ENCODE results near the gene POLD2.

Gene POLD2

GRCh38 chr7:44151956-44152355 lies 28.6 kb upstream of the POLD2 start:
- no peak for DNase-seq

GRCh38 chr7:44150966-44151941 lies 27.9 kb upstream of the POLD2 start:
- no peak for DNase-seq

GRCh38 chr7:44150466-44150832 lies 27.1 kb upstream of the POLD2 start:
- no peak for DNase-seq

- no peak for DNase-seq
Observed at GRCh38 chr7:44149571-44150465, 26.5 kb upstream of the POLD2 start.

- no peak for DNase-seq
Observed at GRCh38 chr7:44148961-44149536, 25.7 kb upstream of the POLD2 start.

GRCh38 chr7:44148166-44148565 lies 24.8 kb upstream of the POLD2 start:
- DNase-seq, result no peak

GRCh38 chr7:44147026-44147991 lies 24.0 kb upstream of the POLD2 start:
- DNase-seq, result no peak

GRCh38 chr7:44145969-44146911 lies 22.9 kb upstream of the POLD2 start:
- DNase-seq, result no peak

GRCh38 chr7:44145479-44145968 lies 22.2 kb upstream of the POLD2 start:
- DNase-seq, result no peak

- DNase-seq, result no peak
Observed at GRCh38 chr7:44144968-44145478, 21.7 kb upstream of the POLD2 start.

GRCh38 chr7:44144426-44144967 lies 21.1 kb upstream of the POLD2 start:
- DNase-seq, result no peak

- DNase-seq, result no peak
Observed at GRCh38 chr7:44143646-44144250, 20.4 kb upstream of the POLD2 start.

GRCh38 chr7:44142028-44142427 lies 18.7 kb upstream of the POLD2 start:
- DNase-seq, result no peak

GRCh38 chr7:44141221-44141850 lies 18.0 kb upstream of the POLD2 start, which contains the start of gene MYL7:
Gene MYL7 (minus strand): TSS chr7:44141332. CDS start chr7:44141305, 27 bp downstream.
- no peak for DNase-seq

- no peak for DNase-seq
Observed at GRCh38 chr7:44140341-44140740, 17.0 kb upstream of the POLD2 start.

GRCh38 chr7:44139311-44140010 lies 16.1 kb upstream of the POLD2 start:
- no peak for DNase-seq

- no peak for DNase-seq
Observed at GRCh38 chr7:44138698-44139097, 15.3 kb upstream of the POLD2 start.

- DNase-seq, result no peak
Observed at GRCh38 chr7:44136731-44137130, 13.4 kb upstream of the POLD2 start.
